H1 (cell line): Measurements from ENCODE around the gene ARRDC2.

Experiments used
- CTCF ChIP-seq, 3 experiments: IDR thresholded peaks; 1 replicate in 2 of 3; 2 replicates in 1 of 3; pipeline versions ENCODE4 v1.5.1 to v1.6.1; 2011; ENCODE audit warnings: low read length in 3 of 3, mild to moderate bottlenecking in 3 of 3, inconsistent platforms in 2 of 3, low read depth in 1 of 3, moderate library complexity in 1 of 3; ENCODE audit not compliant: insufficient read depth in 1 of 3; ENCODE audit errors: control extremely low read depth in 1 of 3
- NRF1 ChIP-seq: IDR thresholded peaks from 2 replicates; pipeline ENCODE4 v1.6.1; 2011; ENCODE audit warnings: mild to moderate bottlenecking, low read depth, low read length, improper control_type of control experiment
- SRF ChIP-seq: IDR thresholded peaks from 2 replicates; pipeline ENCODE4 v1.6.1; 2011; ENCODE audit warnings: mild to moderate bottlenecking, low read depth, low read length, moderate library complexity
- TAF1 ChIP-seq: IDR thresholded peaks from 2 replicates; pipeline ENCODE4 v1.6.1; 2011; ENCODE audit warnings: mild to moderate bottlenecking, low read depth, low read length

- TF ChIP-seq CTCF (IDR thresholded peaks at IDR 0.05; ENCODE audit: control extremely low read depth in 1 of 3, insufficient read depth in 1 of 3, low read depth in 1 of 3, low read length in 3 of 3), result no peak
- TF ChIP-seq TAF1, result no peak
- TF ChIP-seq NRF1, result no peak
- TF ChIP-seq SRF, result no peak
Observed at GRCh38 chr19:17988161-17988560, 19.8 kb upstream of the ARRDC2 start.
